GM19328 (cell line): ENCODE results near the gene CLPX.
"Not testable (repeated sequence)": the region's sequence is repeated elsewhere in the genome, so short reads cannot be mapped to it uniquely, and the experiment has no call there.

Source experiments
- ATAC-seq: cut with Tn5 transposase; IDR thresholded peaks from one replicate; pipeline ENCODE4 v1.9.1; 2021; ENCODE audit warnings: mild to moderate bottlenecking, moderate library complexity; ENCODE audit not compliant: unreplicated experiment

CLPX gene

DNA sequence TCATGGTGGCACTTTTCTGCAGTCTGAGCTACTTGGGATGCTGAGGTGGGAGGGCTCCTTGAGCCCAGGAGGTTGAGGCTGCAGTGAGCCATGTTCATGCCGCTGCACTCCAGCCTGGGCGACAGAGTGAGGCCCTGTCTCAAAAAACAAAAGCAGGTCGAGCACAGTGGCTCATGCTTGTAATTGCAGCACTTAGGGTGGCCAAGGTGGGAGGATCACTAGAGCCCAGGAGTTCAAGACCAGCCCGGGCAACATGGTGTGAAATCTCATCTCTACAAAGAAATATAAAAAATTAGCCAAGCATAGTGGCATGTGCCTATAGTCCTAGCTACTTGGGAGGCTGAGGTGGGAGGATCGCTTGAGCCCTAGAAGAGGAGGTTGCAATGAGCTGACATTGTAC is 80.1 kb downstream of the CLPX start:
- no peak for ATAC-seq

GRCh38 chr15:65102912-65103311 is 82.2 kb downstream of the CLPX start:
- no peak for ATAC-seq

- ATAC-seq = no peak
Measured at GRCh38 chr15:65101891-65102708, 83.0 kb downstream of the CLPX start.

GRCh38 chr15:65101411-65101890 is 83.7 kb downstream of the CLPX start:
- no peak for ATAC-seq

DNA sequence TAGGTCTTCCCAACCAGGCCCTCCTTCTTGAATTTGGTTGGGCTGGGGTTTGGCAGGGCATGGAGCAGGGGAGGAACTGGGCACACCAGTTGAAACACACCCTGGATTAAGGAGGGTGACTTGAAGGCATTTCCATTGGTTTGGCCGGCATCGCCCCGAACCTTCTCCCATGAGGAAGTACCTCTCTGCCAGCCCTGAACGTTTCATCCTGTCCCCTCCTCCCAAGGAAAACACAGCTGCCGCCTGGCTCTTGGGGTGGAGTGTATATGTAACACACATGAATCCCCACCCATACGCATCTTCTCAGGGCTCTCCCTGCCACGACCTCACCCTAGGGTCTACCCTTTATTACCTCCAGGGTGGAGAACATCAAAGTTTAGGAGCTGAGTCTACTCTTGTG is 84.7 kb downstream of the CLPX start:
- ATAC-seq = no peak

DNA sequence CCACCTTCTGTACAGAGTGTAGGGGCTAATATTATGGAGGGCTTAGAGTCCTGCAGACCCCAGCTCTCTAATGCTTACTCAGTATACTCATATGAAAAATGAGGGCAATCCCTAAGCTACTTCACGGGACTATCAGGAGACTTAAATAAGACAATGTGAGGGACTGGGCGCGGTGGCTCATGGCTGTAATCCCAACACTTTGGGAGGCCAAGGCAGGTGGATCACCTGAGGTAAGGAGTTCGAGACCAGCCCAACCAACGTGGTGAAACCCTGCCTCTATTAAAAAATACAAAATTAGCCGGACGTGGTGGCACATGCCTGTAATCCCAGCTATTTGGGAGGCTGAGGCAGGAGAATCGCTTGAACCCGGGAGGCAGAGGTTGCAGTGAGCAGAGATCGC is 85.3 kb downstream of the CLPX start:
- not testable (repeated sequence) for ATAC-seq

DNA sequence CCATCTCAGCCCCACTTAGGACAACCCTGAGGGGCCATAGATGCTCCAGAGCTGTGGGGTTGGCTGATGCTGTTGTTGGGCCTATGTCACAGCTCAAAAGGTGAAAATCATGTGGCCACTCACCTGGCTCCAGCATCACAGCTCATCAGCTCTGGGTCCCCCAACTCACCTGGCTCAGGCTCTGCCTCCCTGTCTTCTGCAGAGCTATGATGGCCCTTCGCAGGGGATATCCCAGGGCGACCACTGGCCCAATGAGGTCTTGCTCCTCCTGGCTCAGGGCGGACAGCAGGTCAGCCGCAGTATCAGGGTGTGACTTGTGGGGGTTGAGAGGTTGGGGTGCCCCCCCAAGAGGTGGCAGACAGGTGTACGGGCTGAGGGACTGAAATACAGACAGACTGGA is 85.8 kb downstream of the CLPX start:
- ATAC-seq = no peak
